Stimulated activated CD8-positive, alpha-beta memory T cell treated with anti-CD3 and anti-CD28 coated beads, Interleukin-15, amount 100 ng/mL, for 4 hours (primary cell): ENCODE measurements around the gene GPR39.
"Not testable (repeated sequence)": the region's sequence is repeated elsewhere in the genome, so short reads cannot be mapped to it uniquely, and the experiment has no call there.

Experiments used
- DNase-seq, 2 donors: peaks; one replicate each; pipeline ENCODE4 v3.0.0-alpha.2; 2020; ENCODE audit warnings: low read depth in 2 of 2

The GPR39 gene

GRCh38 chr2:132496555-132496954, 80.0 kb downstream of the GPR39 start:
- no peak for DNase-seq

DNA sequence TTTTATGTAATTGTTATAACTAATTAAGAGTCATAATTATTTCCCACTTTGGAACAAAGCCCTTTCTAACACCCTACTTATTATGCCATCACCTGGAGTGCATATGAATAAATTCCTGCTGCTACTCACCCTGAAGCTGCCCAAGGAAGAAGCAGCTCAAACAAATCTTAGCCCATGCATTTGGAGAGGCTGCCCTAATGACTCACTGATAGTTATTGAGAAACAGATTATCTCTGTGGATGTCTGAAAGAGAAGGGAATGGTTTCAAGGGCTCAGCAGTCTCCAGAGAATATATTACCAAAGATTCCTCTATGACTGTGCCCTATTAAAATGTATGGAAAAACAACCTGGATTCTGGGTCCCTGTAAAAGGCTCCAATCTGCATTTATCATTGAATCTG, 81.0 kb downstream of the GPR39 start:
- no peak for DNase-seq

DNA sequence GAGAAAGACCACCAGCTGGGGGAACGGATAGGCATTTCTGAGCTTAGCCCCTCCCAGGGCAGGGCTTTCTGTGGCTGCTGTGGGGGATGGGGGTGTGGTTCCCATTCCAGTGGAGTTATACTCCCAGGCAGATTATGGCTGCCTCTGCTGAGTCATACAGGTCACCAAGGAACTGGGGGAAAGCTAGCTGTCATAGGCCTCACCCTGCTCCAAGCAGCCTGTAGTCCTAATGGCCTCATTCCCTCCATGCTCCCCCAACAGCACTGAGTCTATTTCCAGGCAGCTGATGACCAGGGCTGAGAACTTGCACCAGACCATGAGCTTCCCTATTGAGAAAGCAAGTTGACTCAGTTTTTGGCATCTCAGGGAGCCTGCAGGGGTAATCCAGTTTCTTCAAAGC, 87.1 kb downstream of the GPR39 start:
- no peak for DNase-seq

DNA sequence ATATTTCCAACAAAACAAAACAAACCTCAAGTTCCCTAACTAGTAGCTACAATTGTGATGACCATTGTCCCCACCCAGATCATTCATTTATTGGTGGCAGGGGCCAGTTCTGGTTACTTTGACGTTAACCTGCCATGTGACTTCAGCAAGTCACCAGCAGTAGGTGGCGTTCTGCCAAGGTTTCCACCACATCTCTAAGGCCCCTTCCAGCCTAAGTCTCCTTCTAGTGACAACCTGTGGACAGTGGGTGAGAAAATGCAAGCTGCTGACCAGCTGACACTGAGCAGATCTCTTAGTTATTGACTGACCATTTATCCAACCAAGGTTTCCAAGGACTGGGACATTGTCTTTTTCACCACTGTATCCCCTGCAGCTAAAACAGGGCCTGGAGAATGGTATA, 98.4 kb downstream of the GPR39 start:
- DNase-seq = no peak

GRCh38 chr2:132517386-132517785, 100.8 kb downstream of the GPR39 start:
- no peak for DNase-seq

DNA sequence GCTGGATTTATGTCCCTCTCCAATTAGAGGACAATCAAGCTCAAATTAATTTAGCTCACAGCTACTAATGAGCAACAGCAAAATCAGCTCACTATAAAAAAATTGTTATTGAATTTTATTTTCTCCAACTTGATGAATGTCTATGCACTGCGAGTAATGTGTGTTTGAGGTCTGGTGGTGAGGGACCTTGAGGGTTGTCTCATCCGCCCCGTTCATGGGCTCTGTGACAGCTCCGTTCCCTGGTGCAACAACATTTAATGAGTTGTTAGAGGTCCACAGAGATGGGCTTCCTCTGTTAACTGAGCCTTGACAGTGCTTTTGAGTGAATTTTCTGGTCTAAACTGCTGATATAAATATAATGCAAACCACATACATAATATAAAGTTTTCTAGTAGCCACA, 101.7 kb downstream of the GPR39 start:
- no peak for DNase-seq

DNA sequence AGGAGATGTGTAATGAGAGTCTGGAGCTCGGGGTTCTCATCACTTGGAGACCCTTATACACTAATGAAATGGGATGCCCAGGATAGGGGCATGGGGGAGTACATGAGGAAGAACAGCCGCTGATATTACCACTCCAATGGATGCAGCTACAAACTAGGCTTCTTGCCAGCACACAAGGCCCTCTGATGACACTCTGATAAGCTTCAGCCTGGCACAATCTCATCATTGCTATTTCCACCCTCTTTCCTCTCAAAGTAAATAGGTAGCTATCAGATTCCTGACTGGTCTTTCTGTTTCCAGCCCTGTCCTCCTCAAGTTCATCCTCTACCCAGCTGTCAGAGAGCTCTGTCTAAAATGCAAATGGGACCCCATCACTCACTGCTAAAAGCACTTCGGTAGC, 103.0 kb downstream of the GPR39 start:
- DNase-seq = no peak

- no peak for DNase-seq
These were observed 104.7 kb downstream of the GPR39 start for GRCh38 chr2:132521341-132521740.

DNA sequence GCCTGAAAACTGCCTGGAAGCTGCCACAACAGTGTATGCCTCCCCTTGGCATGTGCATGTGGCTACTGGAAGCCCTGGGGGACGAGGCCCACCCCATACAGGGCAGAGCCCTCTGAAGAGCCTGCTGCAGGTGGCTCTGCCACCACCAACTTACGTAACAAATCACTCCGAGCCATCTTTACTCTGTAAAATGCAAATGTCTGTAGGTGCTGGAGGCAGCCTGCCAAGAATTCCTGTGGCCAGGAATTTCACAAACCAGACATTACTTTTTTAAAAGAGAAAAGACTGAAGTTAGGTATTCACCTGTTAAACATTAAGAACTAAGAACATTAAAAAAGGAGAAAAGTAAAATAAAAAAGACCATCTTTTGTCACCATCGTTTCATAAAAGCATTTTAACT, 106.3 kb downstream of the GPR39 start:
- no peak for DNase-seq

- not testable (repeated sequence) for DNase-seq
These were observed 120.5 kb downstream of the GPR39 start for GRCh38 chr2:132537061-132537460.

- DNase-seq = no peak
These were observed 121.8 kb downstream of the GPR39 start for GRCh38 chr2:132538331-132538855.

DNA sequence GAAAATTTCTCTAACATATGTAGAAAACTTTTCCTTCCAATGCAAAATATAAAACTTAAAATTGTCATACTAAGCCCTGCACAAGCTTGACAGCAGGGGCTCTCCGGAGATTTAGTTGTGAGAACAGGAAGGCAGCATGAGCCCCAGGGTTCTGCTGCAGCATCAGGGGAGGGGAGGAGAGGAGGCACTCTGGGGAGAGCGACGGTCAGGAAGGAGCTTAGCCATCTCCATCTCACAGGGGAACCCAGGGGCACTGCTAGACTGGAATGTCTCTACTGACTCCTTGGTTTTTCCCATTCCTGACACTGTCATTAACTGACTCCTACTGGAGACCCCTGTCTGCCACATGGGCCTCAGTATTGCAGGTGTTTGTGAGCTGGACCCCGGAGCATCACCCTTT, 123.6 kb downstream of the GPR39 start:
- no peak for DNase-seq

DNA sequence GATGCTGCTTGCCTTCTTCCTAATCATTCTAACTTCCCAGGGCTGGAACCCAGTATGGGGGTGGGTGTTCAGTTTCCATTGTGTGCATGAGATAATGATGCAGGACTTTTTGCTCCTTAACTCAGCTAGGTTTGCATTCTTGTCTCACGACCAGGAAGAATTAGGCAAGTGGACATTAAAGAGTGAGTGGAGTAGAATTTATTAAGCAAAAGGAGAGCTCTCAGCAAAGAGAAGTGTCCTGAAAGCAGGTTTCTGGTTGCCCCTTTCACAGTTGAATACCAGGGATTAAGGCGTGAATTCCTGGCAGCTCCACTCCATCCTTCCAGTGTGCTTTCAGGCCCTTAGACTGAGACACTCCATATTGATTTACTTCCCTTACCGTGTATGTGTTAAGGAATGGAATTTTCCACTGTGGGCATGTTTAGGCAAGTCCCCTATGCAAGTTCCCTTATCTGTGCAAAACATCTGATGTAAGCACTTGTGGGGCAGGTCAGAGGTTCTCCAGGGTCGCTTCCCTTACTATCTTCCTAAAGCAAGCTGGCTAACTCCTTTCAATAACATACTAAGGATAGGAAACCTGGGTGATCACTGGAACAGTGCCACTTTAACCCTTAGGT, 126.5 kb downstream of the GPR39 start:
- DNase-seq = no peak

GRCh38 chr2:132544006-132544630, 127.5 kb downstream of the GPR39 start:
- no peak for DNase-seq

DNA sequence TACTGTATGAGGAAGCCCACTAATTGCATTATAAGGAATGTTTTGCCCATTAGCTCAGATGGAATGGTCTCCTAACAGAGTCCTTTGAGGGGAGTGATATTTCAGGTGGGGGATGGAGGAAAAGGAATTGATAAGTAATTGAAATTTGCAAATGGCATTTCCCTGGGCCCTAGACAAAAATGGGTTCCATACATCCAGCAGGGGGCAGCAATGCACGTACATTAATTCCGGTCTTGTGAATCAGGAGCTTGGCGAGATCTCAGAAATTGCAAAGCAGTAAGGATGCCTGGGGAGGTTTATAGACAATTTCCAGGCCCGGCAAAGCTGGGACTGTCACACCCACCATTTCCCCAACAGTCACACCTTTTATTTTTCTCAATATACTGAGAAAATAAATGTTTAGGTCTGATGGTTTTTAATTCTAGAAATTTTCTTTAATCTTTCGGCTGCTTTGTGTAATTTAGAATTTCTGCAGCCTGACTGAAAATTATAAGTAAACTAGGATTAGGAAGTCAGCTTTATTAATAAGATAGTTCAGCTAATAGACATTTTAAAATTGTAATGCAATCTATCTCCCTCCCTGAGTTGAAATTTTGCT, 130.6 kb downstream of the GPR39 start:
- no peak for DNase-seq

GRCh38 chr2:132549935-132550670, 133.5 kb downstream of the GPR39 start:
- DNase-seq = no peak

GRCh38 chr2:132550946-132551345, 134.3 kb downstream of the GPR39 start:
- no peak for DNase-seq

DNA sequence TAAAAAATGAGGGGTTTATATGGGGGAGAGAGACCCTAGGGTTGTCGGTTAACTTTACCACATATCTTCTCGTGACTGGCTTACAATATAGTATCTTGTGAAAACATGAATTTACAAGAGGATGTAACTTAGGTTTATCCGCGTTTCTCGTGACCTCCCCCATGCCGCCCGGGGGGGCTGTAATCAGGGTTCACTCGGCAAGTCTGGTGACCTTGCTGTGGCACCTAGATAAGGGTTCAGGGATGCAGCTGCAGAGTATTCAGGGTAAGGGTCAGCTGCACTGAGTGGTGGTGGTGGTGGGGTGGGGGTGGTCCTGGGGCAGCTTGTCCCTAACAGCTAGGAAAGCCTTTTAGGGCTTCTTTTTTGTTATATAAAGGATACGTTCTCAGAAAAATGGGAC, 141.1 kb downstream of the GPR39 start:
- no peak for DNase-seq

DNA sequence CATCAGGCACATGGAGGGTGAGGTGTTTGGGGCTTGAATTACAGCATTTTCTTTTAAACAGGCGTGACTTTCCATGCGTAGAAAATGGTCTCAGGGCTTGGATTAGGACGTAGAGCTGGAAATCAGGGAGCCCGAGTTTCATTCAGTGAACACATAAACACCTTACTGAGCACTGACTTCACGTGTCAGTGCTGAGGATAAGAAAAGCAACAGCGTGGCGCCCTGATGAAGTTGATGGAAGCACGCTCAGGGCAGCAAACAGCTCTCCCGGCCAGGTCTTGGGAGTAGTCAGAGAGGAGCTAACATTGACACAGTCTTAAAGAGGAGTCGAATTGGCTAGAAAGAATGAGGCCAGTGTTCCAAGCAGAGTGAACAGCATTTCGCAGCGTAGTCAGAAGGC, 142.7 kb downstream of the GPR39 start:
- DNase-seq = no peak

GRCh38 chr2:132559921-132560320, 143.3 kb downstream of the GPR39 start:
- no peak for DNase-seq

DNA sequence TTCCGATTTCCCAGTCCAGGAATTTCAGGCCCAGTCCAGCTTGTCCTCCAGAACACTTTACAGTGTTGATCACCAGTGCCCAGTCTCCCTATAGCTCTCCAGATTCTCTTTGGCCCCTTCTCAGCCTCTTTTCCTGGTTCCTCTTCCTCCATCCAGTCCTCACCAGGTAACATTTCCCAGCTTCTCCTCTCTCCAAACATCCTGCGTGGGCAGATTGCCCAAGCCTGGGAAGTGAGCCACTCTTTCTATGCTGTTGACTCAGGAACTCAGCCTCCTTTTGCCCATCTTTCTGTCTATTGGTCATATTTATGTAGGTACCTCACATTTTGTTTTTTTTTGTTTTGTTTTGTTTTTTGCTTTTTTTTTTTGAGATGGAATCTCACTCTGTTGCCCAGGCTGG, 144.0 kb downstream of the GPR39 start:
- DNase-seq = no peak

DNA sequence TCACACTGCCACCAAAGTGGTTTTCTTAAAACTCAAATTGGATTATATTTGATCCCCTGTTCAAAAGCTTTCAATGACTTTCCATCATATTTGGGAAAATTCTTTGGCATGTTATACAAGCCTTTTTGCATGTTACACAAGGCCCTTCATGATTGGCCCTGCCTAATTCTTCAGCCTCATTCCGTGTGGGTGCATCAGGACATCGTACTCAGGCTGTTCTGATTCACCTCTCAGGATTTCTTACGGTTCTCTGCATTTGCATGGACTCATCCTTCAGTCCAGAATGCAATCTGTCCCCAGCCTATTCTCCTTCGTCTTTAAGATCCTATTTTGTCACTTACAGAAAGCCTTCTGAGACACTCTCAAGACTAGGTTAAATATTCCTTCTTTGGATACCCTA, 145.6 kb downstream of the GPR39 start:
- DNase-seq = no peak

GRCh38 chr2:132564065-132564464, 147.5 kb downstream of the GPR39 start:
- no peak for DNase-seq
